Loucy (cell line): ENCODE results near the gene MAN1A2.
"Not testable (repeated sequence)": the region's sequence is repeated elsewhere in the genome, so short reads cannot be mapped to it uniquely, and the experiment has no call there.

Source experiments
- EZH2phosphoT487 ChIP-seq: fragments of 200-600 bp; IDR thresholded peaks from 2 replicates; pipeline ENCODE4 v1.6.1; 2018; ENCODE audit warnings: antibody characterized with exemption, mild to moderate bottlenecking, moderate library complexity, borderline replicate concordance
- TF ChIP-seq, protein P1 (sequence below): fragments of 200-600 bp; sonication (generic); conservative IDR thresholded peaks from 2 replicates; pipeline ENCODE4 v1.5.1; 2014; ENCODE audit warnings: mild to moderate bottlenecking, antibody characterized with exemption, low read length

DNA sequence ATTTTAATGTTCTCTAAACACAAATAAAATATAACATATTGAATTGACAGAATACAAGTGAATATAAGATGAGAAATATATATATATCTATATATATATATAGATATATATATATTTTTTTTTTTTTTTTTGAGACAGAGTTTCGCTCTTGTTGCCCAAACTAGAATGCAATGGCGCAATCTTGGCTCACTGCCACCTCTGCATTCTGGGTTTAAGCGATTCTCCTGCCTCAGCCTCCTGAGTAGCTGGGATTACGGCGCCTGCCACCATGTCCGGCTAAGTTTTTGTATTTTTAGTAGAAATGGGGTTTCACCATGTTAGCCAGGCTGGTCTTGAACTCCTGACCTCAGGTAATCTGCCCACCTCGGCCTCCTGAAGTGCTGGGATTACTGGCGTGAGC, 91.2 kb downstream of the MAN1A2 start:
- TF ChIP-seq, protein P1, sequence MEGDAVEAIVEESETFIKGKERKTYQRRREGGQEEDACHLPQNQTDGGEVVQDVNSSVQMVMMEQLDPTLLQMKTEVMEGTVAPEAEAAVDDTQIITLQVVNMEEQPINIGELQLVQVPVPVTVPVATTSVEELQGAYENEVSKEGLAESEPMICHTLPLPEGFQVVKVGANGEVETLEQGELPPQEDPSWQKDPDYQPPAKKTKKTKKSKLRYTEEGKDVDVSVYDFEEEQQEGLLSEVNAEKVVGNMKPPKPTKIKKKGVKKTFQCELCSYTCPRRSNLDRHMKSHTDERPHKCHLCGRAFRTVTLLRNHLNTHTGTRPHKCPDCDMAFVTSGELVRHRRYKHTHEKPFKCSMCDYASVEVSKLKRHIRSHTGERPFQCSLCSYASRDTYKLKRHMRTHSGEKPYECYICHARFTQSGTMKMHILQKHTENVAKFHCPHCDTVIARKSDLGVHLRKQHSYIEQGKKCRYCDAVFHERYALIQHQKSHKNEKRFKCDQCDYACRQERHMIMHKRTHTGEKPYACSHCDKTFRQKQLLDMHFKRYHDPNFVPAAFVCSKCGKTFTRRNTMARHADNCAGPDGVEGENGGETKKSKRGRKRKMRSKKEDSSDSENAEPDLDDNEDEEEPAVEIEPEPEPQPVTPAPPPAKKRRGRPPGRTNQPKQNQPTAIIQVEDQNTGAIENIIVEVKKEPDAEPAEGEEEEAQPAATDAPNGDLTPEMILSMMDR, result not testable (repeated sequence)
- not testable (repeated sequence) for TF ChIP-seq EZH2phosphoT487
